Calu3 (cell line): ENCODE data around the gene CDR2. TPM values are rescaled to one million over a fixed set of nuclear protein-coding genes. Genes with fewer than 3 reads are reported as not detected.

Experiments used
- BruUV-seq: library from RNA; stranded (reverse); fragments of 400-500 nt; replicated peaks from 2 replicates; lab custom pipeline; 2021; lab: Mats Ljungman, UMichigan
- CTCF ChIA-PET: fragments of 300-600 bp; sonication (Branson Sonifier 250); formaldehyde crosslinking; loops from one replicate; lab custom pipeline; 2022; ENCODE audit warnings: antibody characterized with exemption; lab: Charles Lee
- DNase-seq: peaks from one replicate; pipeline ENCODE4 v3.0.0; 2022
- H3K27ac Mint-ChIP-seq: one replicate; pipeline ENCODE4 v1.8.0; 2022; ENCODE audit warnings: mixed read lengths; ENCODE audit not compliant: unreplicated experiment
- H3K27me3 Mint-ChIP-seq: one replicate; pipeline ENCODE4 v1.8.0; 2022; ENCODE audit warnings: mixed read lengths; ENCODE audit not compliant: unreplicated experiment
- H3K36me3 Mint-ChIP-seq: one replicate; pipeline ENCODE4 v1.8.0; 2022; ENCODE audit warnings: mild to moderate bottlenecking, moderate library complexity, mixed read lengths; ENCODE audit not compliant: insufficient read depth, unreplicated experiment
- H3K4me1 Mint-ChIP-seq: one replicate; pipeline ENCODE4 v1.8.0; 2022; ENCODE audit warnings: mild to moderate bottlenecking, low read depth, mixed read lengths; ENCODE audit not compliant: unreplicated experiment
- H3K4me3 Mint-ChIP-seq: one replicate; pipeline ENCODE4 v1.8.0; 2022; ENCODE audit warnings: mild to moderate bottlenecking, low read depth, moderate library complexity, mixed read lengths; ENCODE audit not compliant: unreplicated experiment
- H3K9me3 Mint-ChIP-seq: one replicate; pipeline ENCODE4 v1.8.0; 2022; ENCODE audit warnings: low read depth, mixed read lengths; ENCODE audit not compliant: unreplicated experiment
- CTCF ChIP-seq: fragments of 200-600 bp; IDR thresholded peaks from one replicate; pipeline ENCODE4 v1.8.0; 2022; ENCODE audit warnings: antibody characterized with exemption; ENCODE audit not compliant: unreplicated experiment
- intact Hi-C: fragments of 100-400 bp; cut with micrococcal nuclease; formaldehyde crosslinking; loops from one replicate; pipeline ENCODE4 v1.10.0; 2022; ENCODE audit not compliant: unreplicated experiment
- total RNA-seq: library from RNA; stranded (reverse); gene quantifications from 2 replicates; pipeline ENCODE4 v1.2.3, GENCODE V29; 2022

The CDR2 gene
- total RNA-seq, 1 experiment from 2014 or later = 78.9 TPM

- intact Hi-C loops = no loop called here
- H3K9me3 Mint-ChIP-seq = no peaks in the 10 kb centered on the region
- H3K27ac Mint-ChIP-seq = peak overlapping the region; percentile 56
- no peak for DNase-seq
- TF ChIP-seq CTCF = no peak
- H3K4me1 Mint-ChIP-seq = peaks cover 56% of the 10 kb centered on the region
- CTCF ChIA-PET = interaction anchor here (1.1 kb wide), 1 partner anchor 15 kb away, joined by 5 read pairs; no protein-coding TSS in a partner anchor
- no peaks in the 10 kb centered on the region for H3K27me3 Mint-ChIP-seq
- H3K36me3 Mint-ChIP-seq = peaks cover 61% of the 10 kb centered on the region
- H3K4me3 Mint-ChIP-seq = no peak overlapping the region
- BruUV-seq = no TSS peak
Measured at GRCh38 chr16:22356930-22357634, 17.3 kb downstream of the CDR2 start.

GRCh38 chr16:22355487-22355908 is 18.9 kb downstream of the CDR2 start:
- intact Hi-C loops = loop anchor here (2.0 kb wide), 1 partner anchor 13 kb away; no protein-coding TSS in a partner anchor
- H3K4me1 Mint-ChIP-seq = peaks cover 49% of the 10 kb centered on the region
- no TSS peak for BruUV-seq
- H3K27ac Mint-ChIP-seq = peak overlapping the region; percentile 31
- no peak for TF ChIP-seq CTCF
- no peaks in the 10 kb centered on the region for H3K9me3 Mint-ChIP-seq
- H3K4me3 Mint-ChIP-seq = no peak overlapping the region
- CTCF ChIA-PET = no interaction called here
- no peak for DNase-seq
- no peaks in the 10 kb centered on the region for H3K27me3 Mint-ChIP-seq
- peaks cover 65% of the 10 kb centered on the region for H3K36me3 Mint-ChIP-seq

GRCh38 chr16:22353933-22354541 is 20.4 kb downstream of the CDR2 start:
- no TSS peak for BruUV-seq
- Mint-ChIP-seq H3K36me3 (peaks cover 71% of the 10 kb centered on the region), H3K27ac (peak overlapping the region; percentile 50), H3K4me3 (peak overlapping the region; percentile 6), H3K9me3 (no peaks in the 10 kb centered on the region), H3K4me1 (peaks cover 49% of the 10 kb centered on the region), H3K27me3 (no peaks in the 10 kb centered on the region)
- CTCF ChIA-PET = interaction anchor here (0.6 to 1.7 kb wide), 8 partner anchors 11 to 1053 kb away, joined by 3 to 4 read pairs (median 4); no protein-coding TSS in a partner anchor
- no peak for TF ChIP-seq CTCF
- intact Hi-C loops = loop anchor here (2.0 kb wide), 1 partner anchor 15 kb away; no protein-coding TSS in a partner anchor
- no peak for DNase-seq

GRCh38 chr16:22353191-22353919 is 21.1 kb downstream of the CDR2 start:
- no peak for TF ChIP-seq CTCF
- DNase-seq = no peak
- peak overlapping the region; percentile 6 for H3K4me3 Mint-ChIP-seq
- no peaks in the 10 kb centered on the region for H3K27me3 Mint-ChIP-seq
- CTCF ChIA-PET = interaction anchor here (0.6 to 1.7 kb wide), 9 partner anchors 10 to 1053 kb away, joined by 3 to 4 read pairs (median 3); no protein-coding TSS in a partner anchor
- BruUV-seq = no TSS peak
- no peaks in the 10 kb centered on the region for H3K9me3 Mint-ChIP-seq
- peaks cover 46% of the 10 kb centered on the region for H3K4me1 Mint-ChIP-seq
- peak overlapping the region; percentile 50 for H3K27ac Mint-ChIP-seq
- H3K36me3 Mint-ChIP-seq = peaks cover 72% of the 10 kb centered on the region
- intact Hi-C loops = no loop called here
